Keratinocyte (primary cell): ENCODE measurements around the gene PRSS53. TPM values are rescaled to one million over a fixed set of nuclear protein-coding genes. Genes with fewer than 3 reads are reported as not detected.
A peak's percentile ranks its signal among the peaks of the same experiment; 100 is the strongest.

Experiments
- DNase-seq: peaks from one replicate; pipeline ENCODE4 v3.0.0-alpha.2; 2011; ENCODE audit warnings: low read depth, missing footprints, low spot score
- FAIRE-seq: peaks from 2 replicates; lab custom pipeline; 2011; peaks lifted over from hg19 to GRCh38; lab: Jason Lieb, UNC
- H2AFZ ChIP-seq: 2 replicates; pipeline ENCODE4 v1.6.0; 2012; ENCODE audit warnings: low read length, control low read depth, inconsistent platforms; ENCODE audit not compliant: control insufficient read depth
- H3K27ac ChIP-seq: 2 replicates; pipeline ENCODE4 v1.5.1; 2011; ENCODE audit warnings: low read length; ENCODE audit not compliant: control insufficient read depth, insufficient read depth
- H3K27me3 ChIP-seq: 3 replicates; pipeline ENCODE4 v1.6.0; 2011; ENCODE audit warnings: low read length; ENCODE audit not compliant: control insufficient read depth, insufficient read depth; ENCODE audit errors: extremely low read depth
- H3K36me3 ChIP-seq, 2 experiments: 2 replicates in 1 of 2; 3 replicates in 1 of 2; pipeline ENCODE4 v1.5.1; 2011; ENCODE audit warnings: low read length in 2 of 2, mild to moderate bottlenecking in 1 of 2; ENCODE audit not compliant: control insufficient read depth in 2 of 2, insufficient read depth in 2 of 2; ENCODE audit errors: extremely low read depth in 1 of 2
- H3K4me1 ChIP-seq: 3 replicates; pipeline ENCODE4 v1.5.1; 2011; ENCODE audit warnings: low read length; ENCODE audit not compliant: control insufficient read depth, insufficient read depth; ENCODE audit errors: extremely low read depth
- H3K4me2 ChIP-seq: 3 replicates; pipeline ENCODE4 v1.6.0; 2011; ENCODE audit warnings: low read depth, low read length; ENCODE audit not compliant: control insufficient read depth, insufficient read depth; ENCODE audit errors: extremely low read depth
- H3K4me3 ChIP-seq, 3 experiments: fragments of 200-600 bp in 1 of 3; sonication (generic) in 1 of 3; 2 replicates in 2 of 3; 3 replicates in 1 of 3; pipeline ENCODE4 v1.5.1; 2011 to 2016; ENCODE audit warnings: low read length in 3 of 3, mild to moderate bottlenecking in 3 of 3, control low read depth in 2 of 3, inconsistent platforms in 1 of 3, low read depth in 1 of 3, mixed read lengths in 1 of 3, mixed run types in 1 of 3, moderate library complexity in 1 of 3; ENCODE audit not compliant: control insufficient read depth in 2 of 3, insufficient read depth in 2 of 3; ENCODE audit errors: extremely low read depth in 1 of 3
- H3K79me2 ChIP-seq: 2 replicates; pipeline ENCODE4 v1.6.0; 2012; ENCODE audit warnings: low read length; ENCODE audit not compliant: control insufficient read depth, insufficient read depth
- H3K9ac ChIP-seq: 3 replicates; pipeline ENCODE4 v1.6.0; 2011; ENCODE audit warnings: low read length; ENCODE audit not compliant: control insufficient read depth, insufficient read depth; ENCODE audit errors: extremely low read depth
- H3K9me1 ChIP-seq: 3 replicates; pipeline ENCODE4 v1.6.0; 2011; ENCODE audit warnings: low read length; ENCODE audit not compliant: control insufficient read depth, insufficient read depth; ENCODE audit errors: extremely low read depth
- H3K9me3 ChIP-seq: 2 replicates; pipeline ENCODE4 v1.5.1; 2012; ENCODE audit warnings: low read depth, low read length; ENCODE audit not compliant: control insufficient read depth
- H4K20me1 ChIP-seq: 3 replicates; pipeline ENCODE4 v1.6.0; 2011; ENCODE audit warnings: low read length; ENCODE audit not compliant: control insufficient read depth, insufficient read depth; ENCODE audit errors: extremely low read depth
- CTCF ChIP-seq, 3 experiments: IDR thresholded peaks in 1 of 3; conservative IDR thresholded peaks in 1 of 3; optimal IDR thresholded peaks in 1 of 3; 2 replicates in 2 of 3; 3 replicates in 1 of 3; pipeline versions ENCODE3 to v1.5.1; 2011; ENCODE audit warnings: low read length in 3 of 3, mild to moderate bottlenecking in 3 of 3, moderate library complexity in 2 of 3, control low read depth in 1 of 3, inconsistent platforms in 1 of 3; ENCODE audit not compliant: insufficient read depth in 2 of 3; ENCODE audit errors: extremely low read depth in 1 of 3
- EZH2 ChIP-seq: IDR thresholded peaks from one replicate; pipeline ENCODE4 v1.6.1; 2012; ENCODE audit warnings: inconsistent platforms, mild to moderate bottlenecking, low read length, moderate library complexity
- dilution Hi-C: fragments of 300-500 bp; cut with MboI; formaldehyde crosslinking; loops from one replicate; pipeline ENCODE4 v1.7.0; 2020; ENCODE audit warnings: low sequenced_read_pairs; ENCODE audit not compliant: extremely low pct_ligation_motif_present
- polyA plus RNA-seq, 5 experiments: library from polyadenylated mRNA; depleted of rRNA in 3 of 5; stranded (reverse) in 3 of 5; stranded (forward) in 1 of 5; unstranded in 1 of 5; fragments of >200 nt; gene quantifications; 1 replicate in 1 of 5; 2 replicates in 3 of 5; 3 replicates in 1 of 5; pipeline versions ENCODE4 v1.2.1 to v1.2.3, GENCODE V29; 2011 to 2012; ENCODE audit warnings: missing spikeins in 2 of 5, low read depth in 1 of 5, low replicate concordance in 1 of 5

The PRSS53 gene
- polyA plus RNA-seq, 1 donor (not counting 4 experiments of a cell fraction or from before 2014, with no cell fraction given) = 0.50 TPM

GRCh38 chr16:31129568-31130335 is 41.0 kb upstream of the PRSS53 start:
- no peak for FAIRE-seq
- no peak overlapping the region for H2AFZ ChIP-seq
- peaks cover 3% of the 10 kb centered on the region for H4K20me1 ChIP-seq
- peaks cover 12 to 35% of the 10 kb centered on the region in 2 experiments for H3K36me3 ChIP-seq
- peaks cover 44% of the 10 kb centered on the region for H3K4me1 ChIP-seq
- no peaks in the 10 kb centered on the region for H3K27me3 ChIP-seq
- H3K9me1 ChIP-seq = peaks cover 7% of the 10 kb centered on the region
- dilution Hi-C loops = no loop called here
- peaks cover 22% of the 10 kb centered on the region for H3K79me2 ChIP-seq
- H3K27ac ChIP-seq = no peak overlapping the region
- no peaks in the 10 kb centered on the region for H3K9me3 ChIP-seq
- no peak overlapping the region for H3K9ac ChIP-seq
- H3K4me2 ChIP-seq = no peak overlapping the region
- no peak for TF ChIP-seq CTCF (optimal IDR thresholded peaks at IDR 0.05 in 1 of 3, IDR thresholded peaks at IDR 0.05 in 1 of 3, conservative IDR thresholded peaks at IDR 0.05 in 1 of 3; ENCODE audit: extremely low read depth in 1 of 3, insufficient read depth in 2 of 3, low read length in 3 of 3)
- TF ChIP-seq EZH2 = no peak
- H3K4me3 ChIP-seq = no peak overlapping the region
- DNase-seq = no peak

- Histone ChIP-seq H3K9me1 (peaks cover 5% of the 10 kb centered on the region), H3K79me2 (peaks cover 15% of the 10 kb centered on the region), H3K9ac (no peak overlapping the region), H3K4me2 (no peak overlapping the region), H4K20me1 (peaks cover 2% of the 10 kb centered on the region), H3K27me3 (no peaks in the 10 kb centered on the region), H2AFZ (no peak overlapping the region), H3K9me3 (no peaks in the 10 kb centered on the region), H3K27ac (peak overlapping the region; percentile 4), H3K4me1 (peaks cover 35% of the 10 kb centered on the region), H3K36me3 (peaks cover 12 to 35% of the 10 kb centered on the region in 2 experiments), H3K4me3 (no peak overlapping the region)
- FAIRE-seq = no peak
- dilution Hi-C loops = no loop called here
- no peak for DNase-seq
- no peak for TF ChIP-seq CTCF (optimal IDR thresholded peaks at IDR 0.05 in 1 of 3, IDR thresholded peaks at IDR 0.05 in 1 of 3, conservative IDR thresholded peaks at IDR 0.05 in 1 of 3; ENCODE audit: extremely low read depth in 1 of 3, insufficient read depth in 2 of 3, low read length in 3 of 3)
Observed at GRCh38 chr16:31128711-31129567, 40.2 kb upstream of the PRSS53 start.
